HG02938 (cell line): ENCODE data around the gene LMBR1.
"Not testable (repeated sequence)": the region's sequence is repeated elsewhere in the genome, so short reads cannot be mapped to it uniquely, and the experiment has no call there.

Source experiments
- ATAC-seq: cut with Tn5 transposase; IDR thresholded peaks from one replicate; pipeline ENCODE4 v1.9.1; 2021; ENCODE audit warnings: mild to moderate bottlenecking, moderate library complexity; ENCODE audit not compliant: unreplicated experiment

LMBR1 gene

GRCh38 chr7:156848979-156849378, 44.0 kb downstream of the LMBR1 start:
- ATAC-seq = no peak

- ATAC-seq = no peak
Measured at GRCh38 chr7:156845379-156846101, 47.4 kb downstream of the LMBR1 start.

- not testable (repeated sequence) for ATAC-seq
Measured at GRCh38 chr7:156843582-156843981, 49.4 kb downstream of the LMBR1 start.

- no peak for ATAC-seq
Measured at GRCh38 chr7:156843157-156843556, 49.8 kb downstream of the LMBR1 start.

GRCh38 chr7:156842740-156843140, 50.2 kb downstream of the LMBR1 start:
- no peak for ATAC-seq

- ATAC-seq = no peak
Measured at GRCh38 chr7:156842317-156842716, 50.7 kb downstream of the LMBR1 start.

GRCh38 chr7:156841497-156841896, 51.5 kb downstream of the LMBR1 start:
- no peak for ATAC-seq

GRCh38 chr7:156840134-156840533, 52.8 kb downstream of the LMBR1 start:
- no peak for ATAC-seq

- ATAC-seq = no peak
Measured at GRCh38 chr7:156836443-156836842, 56.5 kb downstream of the LMBR1 start.

- no peak for ATAC-seq
Measured at GRCh38 chr7:156834462-156834861, 58.5 kb downstream of the LMBR1 start.

- no peak for ATAC-seq
Measured at GRCh38 chr7:156833312-156833711, 59.7 kb downstream of the LMBR1 start.

GRCh38 chr7:156832195-156832877, 60.6 kb downstream of the LMBR1 start:
- no peak for ATAC-seq

GRCh38 chr7:156829669-156830336, 63.2 kb downstream of the LMBR1 start:
- ATAC-seq = no peak

GRCh38 chr7:156827587-156828203, 65.3 kb downstream of the LMBR1 start:
- no peak for ATAC-seq

GRCh38 chr7:156823435-156823834, 69.5 kb downstream of the LMBR1 start:
- no peak for ATAC-seq

- no peak for ATAC-seq
Measured at GRCh38 chr7:156820445-156821063, 72.4 kb downstream of the LMBR1 start.

- ATAC-seq = no peak
Measured at GRCh38 chr7:156819733-156820295, 73.2 kb downstream of the LMBR1 start.

- no peak for ATAC-seq
Measured at GRCh38 chr7:156818133-156818532, 74.8 kb downstream of the LMBR1 start.

- ATAC-seq = no peak
Measured at GRCh38 chr7:156816943-156817572, 75.9 kb downstream of the LMBR1 start.

- no peak for ATAC-seq
Measured at GRCh38 chr7:156811706-156812105, 81.3 kb downstream of the LMBR1 start.
